ENCODE results near the gene COG5.

COG5 gene

DNA sequence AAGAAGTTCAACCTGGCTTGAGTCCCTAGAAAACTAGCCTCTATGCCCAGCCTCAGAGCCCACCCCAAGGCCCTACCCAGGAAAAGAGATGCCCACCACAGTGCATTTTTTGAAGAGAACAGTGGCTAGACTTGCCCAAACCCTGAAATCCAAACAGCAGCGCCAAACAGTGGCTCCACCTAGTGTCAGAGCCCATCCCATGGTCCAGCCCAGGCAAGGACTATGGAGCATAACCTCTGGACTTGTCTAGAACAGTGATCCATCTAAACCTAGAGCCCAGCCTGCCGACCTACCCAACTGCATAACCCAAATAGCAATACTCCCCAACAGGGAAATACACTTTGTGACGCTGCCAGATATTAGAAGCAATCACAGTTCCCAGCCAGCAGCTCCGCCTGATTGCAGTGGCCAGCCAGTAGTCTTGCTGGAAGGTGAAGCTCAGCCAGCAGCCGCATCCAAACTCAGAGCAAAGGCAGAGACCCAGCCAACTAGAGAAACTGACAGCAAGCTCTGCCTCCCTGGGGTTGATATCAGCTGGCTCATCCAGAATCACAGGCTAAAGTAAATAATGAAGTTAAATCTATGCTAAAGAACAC, 350.4 kb downstream of the COG5 start:
- DNase-seq, result no peak

DNA sequence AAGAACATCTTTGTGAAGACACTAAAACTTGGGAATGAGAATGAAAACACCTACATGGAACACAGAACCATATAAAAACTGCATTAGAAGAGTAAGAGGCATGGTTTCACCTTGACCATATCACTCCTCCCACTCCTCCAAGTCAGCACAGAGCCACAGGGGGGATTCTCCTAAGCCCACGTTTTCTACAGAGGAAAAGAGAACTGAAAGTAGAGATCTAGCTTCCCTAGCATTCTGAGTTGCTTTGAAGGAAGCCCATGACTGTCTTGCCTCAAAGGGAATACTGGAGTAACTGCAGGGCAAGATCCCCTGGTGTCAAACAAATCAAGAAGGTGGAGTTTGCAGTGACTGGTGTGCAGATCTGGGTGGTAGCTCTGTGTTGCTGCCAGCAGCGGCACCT, 351.0 kb downstream of the COG5 start:
- DNase-seq, result no peak

DNA sequence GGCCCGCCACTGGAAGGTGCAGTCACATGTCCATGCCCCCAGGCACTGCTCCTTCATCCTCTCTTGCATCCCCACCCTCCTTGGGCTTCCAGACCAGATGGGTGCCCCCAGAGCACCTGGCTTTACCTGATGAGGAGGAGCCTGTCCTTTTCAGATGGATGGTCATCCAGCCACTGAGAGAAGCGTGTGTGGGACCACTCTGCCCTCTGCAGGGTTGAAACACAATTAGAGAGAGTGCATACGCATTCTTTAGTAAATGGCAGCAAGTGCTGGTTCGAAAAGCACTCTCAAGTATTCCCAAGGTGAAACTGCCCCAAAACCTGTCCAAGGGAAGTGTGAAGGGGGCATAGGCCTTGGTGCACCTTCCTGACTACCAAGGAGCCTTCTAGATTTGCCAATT, 353.3 kb downstream of the COG5 start:
- no peak for DNase-seq

DNA sequence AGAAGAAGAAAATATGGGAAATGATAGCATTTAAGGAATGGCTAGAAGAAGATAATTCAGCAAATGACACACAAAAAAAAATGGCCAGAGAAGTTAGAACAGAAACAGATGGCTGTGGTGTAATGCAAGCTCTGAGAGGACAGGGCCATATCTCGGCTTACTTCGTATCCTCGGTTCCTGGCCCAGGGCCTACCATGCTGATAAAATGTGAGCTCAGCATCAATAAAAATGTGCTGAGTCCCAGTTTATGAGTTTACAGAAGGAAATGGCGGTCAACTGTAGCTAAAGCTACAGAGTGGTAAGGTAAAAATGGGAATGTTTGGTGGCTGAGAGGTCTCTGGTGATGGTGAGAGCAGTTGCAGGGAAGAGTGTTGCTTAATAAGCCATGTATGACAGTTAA, 354.2 kb downstream of the COG5 start:
- DNase-seq, result no peak

DNA sequence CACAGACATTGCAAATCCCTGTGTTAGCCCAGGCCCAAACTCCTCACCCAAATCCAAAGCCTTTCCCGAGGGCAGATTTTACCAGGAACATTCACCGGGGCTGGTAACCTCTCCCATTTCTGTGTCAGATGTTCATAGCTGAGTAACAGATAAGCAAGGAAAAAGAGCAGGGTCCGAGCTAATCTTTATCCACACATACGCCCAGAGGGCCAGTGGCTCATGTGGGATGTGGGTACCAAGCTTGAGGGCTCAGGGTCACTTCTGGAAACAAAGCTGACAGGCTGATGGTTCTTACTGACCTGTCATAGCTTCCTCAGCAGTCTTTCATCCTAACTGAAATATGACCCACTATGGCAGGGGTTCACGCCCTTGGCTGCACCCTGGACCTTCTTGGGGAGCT, 355.2 kb downstream of the COG5 start:
- no peak for DNase-seq

DNA sequence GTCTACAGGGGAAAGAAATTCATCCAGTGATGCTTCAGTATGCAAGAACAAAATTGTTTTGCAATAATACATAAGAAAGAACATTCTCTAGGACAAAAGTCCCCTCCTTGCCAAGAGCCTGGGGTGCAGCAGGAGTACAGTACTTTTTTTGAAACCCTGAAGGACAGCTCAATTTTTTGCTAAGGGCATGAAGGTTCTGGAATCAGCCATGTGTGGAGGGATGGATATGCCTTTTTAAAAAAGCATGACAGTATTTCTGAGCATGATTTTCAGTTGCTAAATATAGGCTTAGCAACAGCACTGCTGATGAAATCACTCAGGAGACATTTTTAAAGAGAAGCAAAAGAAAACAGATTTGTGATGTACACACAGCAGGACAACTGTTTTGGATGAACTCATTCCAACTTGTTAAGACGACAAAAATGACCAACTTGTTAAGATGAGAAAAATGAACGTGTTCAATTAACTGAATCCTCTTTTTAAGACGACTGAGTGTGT, 355.6 kb downstream of the COG5 start:
- no peak for DNase-seq

DNA sequence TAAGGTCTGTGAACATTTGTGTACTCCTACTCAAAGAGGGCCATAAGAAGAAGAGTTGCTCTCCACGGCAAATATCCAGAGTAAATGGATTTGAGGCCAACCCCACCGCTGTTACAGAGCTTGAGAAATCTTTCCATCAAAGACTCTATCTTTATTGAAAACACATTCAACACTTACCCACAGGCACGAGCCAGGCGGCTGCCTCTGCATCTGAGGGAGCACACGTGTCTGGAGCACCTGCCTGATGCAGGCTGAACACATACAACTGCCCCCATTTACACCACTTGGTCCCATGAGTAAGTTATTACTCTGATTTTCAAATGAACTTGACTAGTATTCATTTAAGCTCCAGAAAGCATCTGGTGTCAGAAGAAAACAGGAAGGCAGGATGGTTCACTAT, 356.3 kb downstream of the COG5 start:
- DNase-seq, result no peak

DNA sequence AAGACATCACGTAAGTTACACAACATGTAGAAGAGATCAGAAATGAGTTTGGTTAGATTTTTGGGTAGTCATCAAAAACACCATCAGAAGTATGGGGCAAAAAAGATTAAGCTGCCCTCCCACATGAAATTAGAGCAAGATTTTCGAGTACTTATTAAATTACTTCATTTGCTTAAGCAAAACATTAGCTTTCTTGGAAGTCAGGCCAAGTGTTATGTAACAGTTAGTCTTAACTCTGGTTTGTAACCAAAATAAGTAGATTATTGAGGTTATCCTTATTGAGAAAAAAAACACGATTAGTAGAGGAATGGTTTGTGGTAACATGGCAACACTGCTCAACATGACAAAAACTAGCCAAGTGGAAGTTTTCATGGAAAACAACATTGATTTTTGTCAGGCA, 357.0 kb downstream of the COG5 start:
- DNase-seq, result no peak

DNA sequence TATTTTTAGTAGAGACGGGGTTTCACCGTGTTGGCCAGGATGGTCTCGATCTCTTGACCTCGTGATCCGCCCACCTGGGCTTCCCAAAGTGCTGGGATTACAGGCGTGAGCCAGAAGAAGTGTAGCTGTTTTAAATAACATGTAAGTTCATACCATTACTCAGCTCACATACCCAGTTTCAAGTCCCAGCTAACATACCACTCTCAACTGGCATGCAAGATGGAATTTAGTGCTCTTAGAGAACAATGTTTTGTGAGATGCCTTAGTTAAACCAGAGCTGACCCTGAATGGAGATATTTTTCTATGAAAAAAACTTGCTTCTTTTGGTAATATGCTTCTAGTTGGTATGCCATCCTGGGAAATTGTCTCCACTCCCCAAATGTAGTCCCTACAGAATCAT, 357.6 kb downstream of the COG5 start:
- no peak for DNase-seq

DNA sequence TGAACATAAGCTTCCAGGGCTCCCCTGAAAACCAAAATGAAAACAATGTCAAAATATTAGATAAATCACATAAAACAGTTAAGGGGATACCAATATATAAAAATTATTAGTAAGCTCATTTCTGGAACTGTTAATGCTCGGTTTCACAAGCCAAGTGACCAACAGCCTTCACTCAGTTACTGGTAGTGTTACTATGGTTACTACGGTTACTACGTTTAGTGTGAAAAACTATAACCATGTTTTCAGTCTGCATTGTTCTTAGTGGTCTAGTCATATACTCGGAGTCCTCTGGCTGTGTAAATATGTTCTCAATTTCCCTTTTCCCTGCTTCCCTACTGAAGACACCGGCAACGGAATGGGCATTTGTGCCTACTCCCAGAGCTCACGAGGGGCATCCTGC, 360.1 kb downstream of the COG5 start:
- DNase-seq, result no peak

DNA sequence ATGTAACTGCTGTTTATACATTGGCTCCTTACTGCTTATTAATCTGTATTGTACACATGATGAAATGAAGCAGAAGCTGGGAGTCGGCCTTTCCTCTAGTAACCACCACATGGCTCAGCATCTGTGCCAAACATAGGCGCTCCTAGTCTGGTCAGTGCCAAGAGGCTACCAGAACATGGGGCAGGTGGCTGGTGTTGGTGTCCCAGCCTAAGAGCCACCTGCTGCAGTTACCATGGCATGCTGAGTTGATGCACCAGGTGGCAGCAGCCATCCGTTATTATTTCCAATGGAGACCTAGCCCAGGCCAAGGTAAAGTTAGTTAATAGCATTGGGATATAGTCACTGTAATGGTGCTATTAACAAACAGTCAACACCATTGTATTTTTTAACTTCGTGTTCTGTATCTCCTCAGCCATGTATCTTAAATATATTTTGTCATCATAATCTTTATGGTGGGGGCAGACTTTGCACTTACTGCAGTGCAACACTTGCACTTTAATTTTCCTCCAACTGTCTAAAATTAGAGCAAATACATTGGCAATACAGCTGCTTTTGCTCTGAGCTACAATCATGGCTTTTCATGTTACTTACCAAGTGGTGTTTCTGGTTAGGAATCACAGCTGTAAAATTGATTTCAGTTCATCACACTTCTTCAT, 361.8 kb downstream of the COG5 start:
- no peak for DNase-seq

DNA sequence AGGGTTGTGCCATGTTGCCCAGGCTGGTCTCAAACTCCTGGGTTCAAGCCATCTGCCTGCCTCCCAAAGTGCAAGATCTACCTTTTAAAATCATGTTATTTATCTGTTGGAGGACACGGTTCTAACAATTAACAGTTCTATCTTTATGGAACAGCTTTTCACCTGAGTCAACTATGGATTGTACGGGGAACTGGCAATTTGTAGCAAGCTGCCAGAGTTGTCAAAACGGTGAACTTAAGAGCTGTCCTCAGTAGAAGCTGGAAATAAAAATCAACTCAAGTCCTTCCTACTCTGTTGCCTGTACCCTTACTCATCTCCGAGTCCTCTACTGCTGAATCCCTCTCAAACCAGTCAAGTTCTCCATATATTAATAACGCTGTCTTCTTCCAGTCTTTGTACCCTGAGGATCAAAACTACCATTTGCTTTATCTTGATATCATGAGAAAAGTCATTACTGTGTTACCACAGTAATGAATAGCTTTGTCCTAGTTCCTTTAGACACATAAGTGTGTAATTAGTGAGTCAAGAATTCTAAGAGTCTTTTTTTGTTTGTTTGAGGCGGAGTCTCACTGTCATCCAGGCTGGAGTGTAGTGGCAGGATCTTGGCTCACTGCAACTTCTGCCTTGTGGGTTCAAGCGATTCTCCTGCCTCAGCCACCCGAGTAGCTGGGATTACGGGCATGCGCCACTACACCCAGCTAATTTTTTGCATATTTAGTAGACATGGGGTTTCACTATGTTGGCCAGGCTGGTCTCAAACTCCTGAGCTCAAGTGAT, 366.7 kb downstream of the COG5 start:
- no peak for DNase-seq

DNA sequence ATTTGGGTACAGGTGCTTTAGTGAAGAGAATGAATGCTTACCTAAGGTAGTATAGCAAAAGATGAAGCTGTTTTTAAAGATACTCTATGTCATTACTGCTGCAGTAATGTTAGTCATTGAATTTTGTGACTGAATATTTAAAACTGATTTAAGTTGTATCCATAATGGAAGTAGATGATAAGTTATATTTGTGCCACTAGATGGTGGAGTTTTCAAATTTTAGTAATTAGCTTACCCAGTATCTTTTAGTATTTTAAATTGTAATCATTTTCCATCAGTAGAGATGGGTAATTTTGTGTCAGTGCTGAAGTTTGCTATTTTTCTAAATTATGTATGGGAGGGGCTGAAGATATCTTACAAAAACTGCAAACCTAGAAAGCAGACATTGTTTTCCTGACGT, 369.7 kb downstream of the COG5 start:
- no peak for DNase-seq

DNA sequence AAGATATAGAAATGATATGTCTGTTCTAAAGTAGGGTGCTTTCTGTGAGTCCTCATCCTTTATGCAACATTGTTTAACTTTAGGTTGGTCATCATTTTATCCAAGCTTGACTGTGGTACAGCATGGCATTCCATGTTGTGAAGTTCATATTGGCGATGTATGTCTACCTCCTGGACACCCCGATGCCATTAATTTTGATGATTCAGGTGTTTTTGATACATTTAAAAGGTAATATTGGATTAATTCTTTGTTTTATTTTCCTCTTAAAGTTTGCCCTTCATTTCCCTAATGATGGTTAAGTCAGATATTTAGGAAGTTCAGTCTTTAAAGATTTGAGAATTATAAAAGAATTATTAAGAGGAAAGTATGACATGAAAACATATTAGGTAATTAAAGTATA, 373.6 kb downstream of the COG5 start:
- no peak for DNase-seq

DNA sequence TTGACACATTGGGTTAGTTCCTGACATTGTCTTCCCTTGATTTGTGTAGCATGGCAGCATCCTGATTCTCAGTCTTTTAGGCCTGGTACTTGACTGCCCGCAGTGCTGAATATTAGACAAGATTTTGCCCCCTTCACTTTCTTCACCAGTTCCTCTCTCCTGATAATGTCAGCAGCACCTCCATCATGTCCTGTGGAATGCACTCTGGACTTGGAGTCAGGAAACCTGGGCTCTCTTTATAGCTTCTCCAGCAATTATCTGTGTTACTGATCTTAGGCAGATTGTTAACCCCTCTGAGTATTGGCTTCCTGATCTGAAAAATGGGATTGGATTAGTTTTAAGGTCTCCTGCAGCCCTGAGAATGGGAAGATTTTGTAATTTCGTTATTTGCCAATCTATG, 375.9 kb downstream of the COG5 start:
- no peak for DNase-seq

DNA sequence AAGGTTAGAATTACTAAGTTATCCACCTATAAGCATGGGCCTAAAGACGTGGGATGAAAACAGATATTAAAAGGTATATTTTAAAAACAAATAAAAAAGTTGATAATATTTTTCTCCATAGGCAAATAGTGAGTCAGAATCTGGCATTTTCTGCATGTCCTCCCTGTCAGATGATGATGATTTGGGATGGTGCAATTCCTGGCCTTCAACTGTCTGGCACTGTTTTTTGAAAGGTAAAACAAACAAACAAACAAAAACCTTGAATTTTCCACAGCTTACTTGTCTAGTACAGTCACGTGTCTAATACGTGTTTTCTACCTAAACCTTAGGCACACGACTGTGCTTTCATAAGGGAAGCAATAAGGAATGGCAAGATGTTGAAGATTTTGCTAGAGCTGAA, 377.5 kb downstream of the COG5 start:
- DNase-seq, result no peak

DNA sequence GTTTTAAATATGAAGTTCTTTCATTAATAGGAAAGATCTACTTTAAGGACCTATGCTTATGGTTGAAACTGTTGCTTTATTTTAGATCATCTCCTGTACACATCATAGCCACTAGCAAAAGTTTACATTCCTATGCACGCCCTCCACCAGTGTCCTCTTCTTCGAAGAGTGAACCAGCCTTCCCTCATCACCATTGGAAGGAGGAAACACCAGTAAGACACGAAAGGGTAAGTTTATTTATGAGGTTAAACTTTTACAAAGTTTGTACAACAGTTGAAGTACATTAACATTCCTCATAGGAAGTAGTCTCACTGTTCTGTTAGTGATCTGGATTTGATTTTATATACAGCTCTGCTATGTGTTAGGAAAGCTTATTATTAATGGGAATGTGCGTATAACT, 378.0 kb downstream of the COG5 start:
- no peak for DNase-seq

DNA sequence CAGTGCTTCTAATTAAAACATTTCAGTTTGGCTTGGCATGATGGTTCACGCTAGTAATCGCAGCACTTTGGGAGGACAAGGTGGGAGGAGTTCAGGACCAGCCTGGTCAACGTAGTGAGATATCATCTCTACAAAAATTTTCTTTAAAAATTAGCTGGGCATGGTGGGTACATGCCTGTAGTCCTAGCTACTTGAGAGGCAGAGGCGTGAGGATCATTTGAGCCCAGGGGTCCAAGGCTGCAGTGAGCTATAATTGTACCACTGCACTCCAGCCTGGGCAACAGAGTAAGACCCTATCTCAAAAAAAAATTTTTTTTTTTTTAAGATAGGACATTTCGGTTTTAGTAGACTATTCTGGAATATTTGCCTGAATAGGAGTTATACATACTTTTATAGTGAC, 382.5 kb downstream of the COG5 start:
- DNase-seq, result no peak

DNA sequence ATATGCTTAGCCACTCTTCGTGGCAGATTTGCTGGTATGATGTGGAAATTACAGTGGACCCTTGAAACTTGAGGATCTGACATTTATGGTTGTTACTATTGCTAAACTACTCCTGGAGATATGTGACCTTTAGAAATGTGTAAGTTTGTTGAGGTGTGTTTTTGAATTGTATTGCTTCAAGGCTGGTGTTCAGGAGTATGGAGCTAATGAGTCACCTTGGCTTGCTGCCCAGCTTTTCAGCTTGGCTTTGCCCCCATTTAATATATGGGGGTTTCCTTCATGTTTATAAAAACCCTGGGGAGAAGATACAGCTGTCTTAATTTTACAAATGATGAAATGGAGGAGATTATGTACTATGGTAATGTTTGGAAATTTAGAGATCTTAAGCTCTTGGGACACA, 383.3 kb downstream of the COG5 start:
- DNase-seq, result peak; percentile 59

DNA sequence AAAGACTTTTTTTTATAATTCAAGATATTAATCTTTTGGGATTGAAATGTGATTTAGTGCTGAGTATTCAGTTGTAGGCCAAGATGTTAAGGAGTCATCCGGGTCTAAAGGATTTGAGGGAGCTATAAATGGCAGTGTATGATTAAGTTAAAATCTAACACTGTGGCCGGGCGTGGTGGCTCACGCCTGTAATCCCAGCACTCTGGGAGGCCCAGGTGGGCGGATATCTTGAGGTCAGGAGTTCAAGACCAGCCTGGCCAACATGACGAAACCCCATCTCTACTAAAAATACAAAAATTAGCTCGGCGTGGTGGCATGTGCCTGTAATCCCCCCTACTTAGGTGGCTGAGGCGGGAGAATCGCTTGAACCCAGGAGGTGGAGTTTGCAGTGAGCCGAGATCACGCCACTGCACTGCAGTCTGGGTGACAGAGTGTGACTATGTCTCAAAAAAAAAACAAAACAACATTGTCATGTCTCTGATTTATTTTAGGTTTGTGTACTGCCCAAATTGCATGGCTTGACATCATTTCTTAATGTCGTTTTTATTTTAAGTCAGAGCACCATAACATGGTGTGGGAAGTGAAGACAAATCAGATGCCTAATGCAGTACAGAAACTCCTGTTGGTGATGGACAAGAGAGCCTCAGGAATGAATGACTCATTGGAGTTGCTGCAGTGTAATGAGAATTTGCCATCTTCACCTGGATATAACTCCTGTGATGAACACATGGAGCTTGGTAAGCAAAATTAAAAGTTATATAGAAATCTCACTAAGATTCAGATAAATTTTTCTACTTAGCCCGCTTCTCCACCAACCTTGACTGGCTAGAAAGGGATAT, 384.2 kb downstream of the COG5 start:
- no peak for DNase-seq

DNA sequence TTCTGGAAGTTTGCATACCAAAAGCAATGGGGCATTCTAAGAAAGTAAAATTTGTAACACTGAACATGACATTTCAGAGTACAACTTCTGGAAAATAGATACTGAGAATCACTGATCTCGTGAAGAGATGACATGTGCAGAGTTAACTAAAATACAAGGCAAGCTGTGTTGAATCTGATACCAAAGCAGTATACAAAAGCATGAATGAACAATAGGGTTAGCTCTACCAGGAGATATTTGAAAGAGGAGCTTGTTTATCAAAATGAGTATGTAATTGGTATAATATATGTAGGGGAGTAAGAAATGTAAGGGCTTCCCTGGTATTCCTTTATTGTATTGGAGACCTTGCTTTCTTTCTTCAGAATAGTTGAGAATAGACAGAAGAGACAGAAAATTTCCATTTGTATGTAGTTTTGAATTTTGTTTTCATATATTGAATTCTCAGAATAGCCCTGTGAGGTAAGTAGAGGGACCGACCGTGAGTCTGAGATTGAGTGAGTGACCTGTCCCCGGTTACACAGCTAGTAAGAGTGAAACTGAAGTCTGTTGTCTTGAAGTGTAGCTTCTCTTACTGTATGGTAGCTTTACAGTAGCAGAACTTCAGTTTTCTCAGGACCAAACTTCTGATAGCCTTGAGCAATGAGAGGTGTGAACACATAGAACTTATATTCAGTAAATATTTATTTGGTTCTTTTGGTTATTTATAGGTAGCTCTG, 389.9 kb downstream of the COG5 start:
- DNase-seq, result no peak

DNA sequence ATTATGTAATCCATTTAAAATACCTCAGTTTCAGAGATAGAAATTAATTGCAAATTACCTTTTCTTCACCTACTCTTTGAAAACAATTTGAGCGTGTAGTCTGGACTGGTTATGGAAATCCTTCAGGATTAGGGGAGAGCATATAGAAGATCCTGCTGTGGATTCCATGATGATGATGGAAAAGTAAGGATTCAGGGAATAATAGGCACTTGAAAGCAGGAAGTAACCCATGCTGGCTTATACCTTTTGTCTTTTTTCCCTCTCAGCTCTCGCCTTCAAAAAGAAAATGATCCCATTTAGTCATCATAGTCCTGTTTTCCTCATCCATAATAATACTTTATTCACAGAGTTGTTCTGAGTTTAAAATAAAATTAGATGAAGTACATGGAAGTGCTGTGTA, 390.5 kb downstream of the COG5 start:
- no peak for DNase-seq

All from stimulated activated CD4-positive, alpha-beta T cell treated with anti-CD3 and anti-CD28 coated beads, Interleukin-12 subunit alpha, Interleukin-12 subunit beta, amount 100 ng/mL, for 4 hours (primary cell).